ENCODE measurements around the gene TBX2. TPM values are rescaled to one million over a fixed set of nuclear protein-coding genes. Genes with fewer than 3 reads are reported as not detected.

The TBX2 gene
- total RNA-seq, 2 experiments from 2014 or later: not detected

DNA sequence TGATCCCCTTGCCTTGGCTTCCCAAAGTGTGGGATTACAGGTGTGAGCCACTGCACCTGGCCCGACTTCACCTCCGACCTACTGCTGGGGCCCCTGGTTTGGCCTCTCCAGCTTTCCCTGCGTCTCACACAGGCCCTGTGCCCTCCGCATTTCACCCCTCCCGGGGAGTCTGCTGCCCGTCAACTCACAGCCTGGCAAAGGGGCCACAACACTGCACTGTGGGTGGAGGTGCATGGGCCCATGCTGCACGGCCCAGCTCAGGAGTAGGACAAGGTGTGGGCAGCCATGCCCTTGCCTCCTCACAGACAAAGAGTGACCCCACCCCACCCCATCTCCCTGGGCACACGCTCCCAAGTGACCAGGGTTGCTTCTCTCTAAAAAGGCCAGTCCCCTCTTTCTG, 12.6 kb upstream of the TBX2 start:
- Mint-ChIP-seq H3K4me1 (no peaks in the 10 kb centered on the region), H3K27me3 (no peaks in the 10 kb centered on the region), H3K4me3 (no peak overlapping the region), H3K36me3 (no peaks in the 10 kb centered on the region), H3K27ac (no peak overlapping the region), H3K9me3 (ENCODE audit: low read depth) (no peaks in the 10 kb centered on the region)
- ATAC-seq (no peak), DNase-seq (no peak)
- CTCF ChIA-PET: interaction anchor here (1.2 to 1.4 kb wide), 2 partner anchors 328 to 415 kb away, joined by 3 to 5 read pairs; no protein-coding TSS in a partner anchor

DNA sequence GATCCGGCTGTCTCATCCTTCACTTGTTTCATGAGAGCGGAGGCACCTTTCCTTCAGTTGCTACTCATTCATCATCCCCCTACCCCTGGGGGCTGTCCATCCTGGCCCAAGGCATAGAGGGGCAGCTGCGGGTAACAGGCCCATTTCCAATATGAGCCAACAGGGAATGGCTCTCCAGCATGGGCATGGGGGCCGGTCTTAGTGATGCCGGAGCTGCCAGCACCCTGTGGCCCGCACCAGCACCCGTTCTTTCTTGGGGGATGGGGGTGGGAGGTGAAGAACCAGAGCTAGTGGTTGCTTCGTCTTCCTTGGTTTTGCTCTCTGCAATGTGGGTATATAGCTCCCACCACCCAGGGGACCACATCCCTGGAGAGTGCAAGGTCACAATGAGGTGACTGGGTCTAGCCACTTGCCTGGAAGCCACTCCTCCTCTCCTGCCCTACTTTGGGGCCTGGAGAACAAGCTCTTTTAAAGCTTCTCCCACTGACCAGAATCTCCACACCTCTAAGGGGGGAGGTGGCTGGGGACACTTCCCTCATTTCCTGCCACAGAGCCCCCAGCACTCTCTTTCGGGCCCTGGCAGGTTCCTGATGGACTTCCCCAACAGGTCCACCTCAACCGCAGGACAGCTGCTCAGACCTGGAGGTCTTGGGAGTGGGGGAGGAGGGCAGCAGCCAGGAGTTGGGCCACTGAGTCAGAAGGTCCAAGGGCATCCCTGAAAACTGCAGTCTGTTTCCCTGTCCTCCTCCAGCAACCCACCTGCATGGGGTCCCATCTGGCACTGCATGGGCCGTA, 11.9 kb upstream of the TBX2 start:
- no peaks in the 10 kb centered on the region for H3K27me3 Mint-ChIP-seq
- DNase-seq (no peak), ATAC-seq (no peak)
- no peaks in the 10 kb centered on the region for H3K9me3 Mint-ChIP-seq (ENCODE audit: low read depth)
- no peak overlapping the region for H3K27ac Mint-ChIP-seq
- no peaks in the 10 kb centered on the region for H3K36me3 Mint-ChIP-seq
- no peak overlapping the region for H3K4me3 Mint-ChIP-seq
- no peaks in the 10 kb centered on the region for H3K4me1 Mint-ChIP-seq
- CTCF ChIA-PET: interaction anchor here (1.2 to 1.4 kb wide), 2 partner anchors 328 to 416 kb away, joined by 3 to 5 read pairs; no protein-coding TSS in a partner anchor

DNA sequence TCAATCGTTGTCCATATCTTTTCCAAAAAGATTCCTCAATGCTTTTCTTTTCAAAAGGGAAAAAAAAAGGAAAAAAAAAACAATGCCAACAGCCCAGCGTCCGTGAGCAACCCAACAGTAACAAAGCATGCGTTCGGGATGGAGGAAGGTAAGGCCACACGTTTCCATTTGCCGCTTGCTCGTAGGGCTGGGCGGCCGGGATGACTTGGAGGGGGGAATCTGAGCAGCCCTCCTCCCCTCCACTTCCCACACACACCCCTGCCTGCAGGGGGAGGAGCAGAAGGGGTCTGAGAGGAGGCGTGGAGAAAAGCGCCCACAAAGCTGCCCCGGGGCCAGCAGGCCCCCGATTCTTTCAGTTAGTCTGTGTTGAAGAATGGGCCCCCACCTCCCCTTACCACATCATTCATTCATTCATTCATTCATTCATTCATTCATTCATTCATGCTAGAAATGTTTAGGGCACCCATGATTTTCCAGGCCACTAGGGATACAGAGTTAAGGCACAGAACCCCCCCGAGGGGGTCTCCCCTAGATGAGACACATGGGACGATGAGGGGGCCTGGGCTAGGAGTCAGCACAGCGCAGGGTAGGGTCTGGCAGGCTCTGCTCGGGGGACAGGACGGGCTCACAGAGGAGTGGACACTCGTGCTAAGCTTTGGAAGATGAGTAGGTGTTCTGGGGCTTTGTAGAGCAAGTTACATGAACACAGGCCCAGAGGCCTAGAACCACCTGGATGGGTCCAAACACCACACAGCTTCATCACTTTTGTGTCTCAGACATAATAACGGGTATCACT, 10.9 kb upstream of the TBX2 start:
- no peak for ATAC-seq

DNA sequence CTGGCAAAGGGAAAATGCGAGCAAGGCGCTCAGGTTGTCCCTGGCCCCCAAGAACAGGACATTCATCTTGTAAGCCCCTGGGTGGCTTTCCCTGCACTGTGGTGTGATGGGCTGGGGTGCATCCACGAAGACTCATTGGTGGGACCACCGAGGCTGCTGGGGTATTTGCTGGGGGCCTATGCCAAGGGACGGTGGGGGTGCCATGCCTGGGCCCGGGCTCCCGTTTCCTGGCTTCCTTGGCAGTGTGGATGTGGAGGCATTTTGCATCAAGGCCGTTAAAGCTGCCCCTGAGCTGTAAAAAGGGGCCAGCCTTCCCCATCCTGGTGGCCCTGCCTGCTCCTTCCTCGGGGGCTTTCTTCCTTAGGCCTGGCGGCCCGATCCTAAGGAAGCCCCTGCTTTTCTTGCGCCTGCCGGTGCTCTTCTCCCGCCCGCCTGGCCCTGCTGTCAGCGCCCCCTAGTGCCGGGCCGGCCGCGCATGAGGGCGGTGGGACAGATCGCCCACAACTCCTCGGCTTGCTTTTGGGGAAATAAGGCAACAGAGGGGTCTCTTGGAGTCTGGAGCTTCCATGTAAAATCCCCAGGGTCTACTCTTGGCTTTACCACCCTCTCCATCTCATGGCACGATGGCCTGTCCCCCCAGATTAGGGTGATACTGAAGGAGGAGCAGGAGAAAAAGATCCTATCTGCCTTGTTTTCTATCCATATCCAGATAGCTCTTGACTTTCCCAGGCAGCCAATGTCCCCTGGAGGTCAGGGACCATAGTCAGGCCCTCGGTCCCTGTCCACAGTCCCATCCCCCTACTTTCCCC, 9.8 kb upstream of the TBX2 start:
- Mint-ChIP-seq H3K36me3 (no peaks in the 10 kb centered on the region), H3K27me3 (peaks cover 6% of the 10 kb centered on the region), H3K9me3 (ENCODE audit: low read depth) (no peaks in the 10 kb centered on the region), H3K4me1 (no peaks in the 10 kb centered on the region), H3K27ac (no peak overlapping the region), H3K4me3 (no peak overlapping the region)
- peak; percentile 67 for ATAC-seq
- DNase-seq: no peak
- CTCF ChIA-PET: interaction anchor here (0.6 to 3.0 kb wide), 11 partner anchors 15 to 669 kb away, joined by 3 to 8 read pairs (median 3); no protein-coding TSS in a partner anchor

More for the DNA sequence above, 10.9 kb upstream of the TBX2 start:
- Mint-ChIP-seq H3K4me3 (no peak overlapping the region), H3K27ac (no peak overlapping the region), H3K9me3 (ENCODE audit: low read depth) (no peaks in the 10 kb centered on the region), H3K4me1 (no peaks in the 10 kb centered on the region), H3K36me3 (no peaks in the 10 kb centered on the region), H3K27me3 (no peaks in the 10 kb centered on the region)
- CTCF ChIA-PET: interaction anchor here (0.9 to 3.0 kb wide), 5 partner anchors 13 to 668 kb away, joined by 3 to 8 read pairs (median 4); no protein-coding TSS in a partner anchor
- no peak for DNase-seq

DNA sequence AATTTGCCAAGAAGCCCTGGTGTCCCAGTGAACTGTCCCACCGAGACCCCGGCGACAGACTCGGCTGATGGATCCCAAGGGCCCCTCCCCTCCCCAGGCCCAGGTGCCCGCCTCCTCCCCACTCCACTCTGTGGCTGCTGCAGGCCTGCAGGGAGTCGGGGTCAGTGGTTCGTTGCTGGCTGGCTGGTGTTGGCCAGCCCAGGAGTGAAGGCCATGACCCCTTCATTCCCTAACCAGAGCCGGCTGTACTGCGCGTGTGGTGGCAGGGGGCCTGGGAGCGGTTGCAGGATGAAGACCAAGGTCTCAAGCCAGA, 9.2 kb upstream of the TBX2 start:
- ATAC-seq: no peak
- Mint-ChIP-seq H3K4me1 (no peaks in the 10 kb centered on the region), H3K4me3 (no peak overlapping the region), H3K9me3 (ENCODE audit: low read depth) (no peaks in the 10 kb centered on the region), H3K27me3 (peaks cover 11% of the 10 kb centered on the region), H3K27ac (no peak overlapping the region), H3K36me3 (no peaks in the 10 kb centered on the region)
- CTCF ChIA-PET: interaction anchor here (0.6 to 3.0 kb wide), 10 partner anchors 16 to 670 kb away, joined by 3 to 8 read pairs (median 3); no protein-coding TSS in a partner anchor
- no peak for DNase-seq

- Mint-ChIP-seq H3K27ac (no peak overlapping the region), H3K27me3 (peaks cover 21% of the 10 kb centered on the region), H3K36me3 (no peaks in the 10 kb centered on the region), H3K9me3 (ENCODE audit: low read depth) (no peaks in the 10 kb centered on the region), H3K4me1 (no peaks in the 10 kb centered on the region), H3K4me3 (no peak overlapping the region)
- CTCF ChIA-PET: interaction anchor here (1.0 to 3.0 kb wide), 4 partner anchors 18 to 671 kb away, joined by 3 to 8 read pairs (median 4); no protein-coding TSS in a partner anchor
- ATAC-seq: no peak
- DNase-seq: no peak
These were observed 7.9 kb upstream of the TBX2 start for GRCh38 chr17:61391595-61392291.

GRCh38 chr17:61392679-61393078, 7.0 kb upstream of the TBX2 start:
- Mint-ChIP-seq H3K27ac (no peak overlapping the region), H3K4me3 (no peak overlapping the region), H3K4me1 (no peaks in the 10 kb centered on the region), H3K27me3 (peaks cover 24% of the 10 kb centered on the region), H3K36me3 (no peaks in the 10 kb centered on the region), H3K9me3 (ENCODE audit: low read depth) (no peaks in the 10 kb centered on the region)
- ATAC-seq: no peak
- CTCF ChIA-PET: interaction anchor here (1.7 kb wide), 1 partner anchor 421 kb away, joined by 5 read pairs; no protein-coding TSS in a partner anchor
- DNase-seq: no peak

- Mint-ChIP-seq H3K4me3 (no peak overlapping the region), H3K27me3 (peaks cover 33% of the 10 kb centered on the region), H3K36me3 (no peaks in the 10 kb centered on the region), H3K9me3 (ENCODE audit: low read depth) (no peaks in the 10 kb centered on the region), H3K27ac (no peak overlapping the region), H3K4me1 (peaks cover 6% of the 10 kb centered on the region)
- ATAC-seq (no peak), DNase-seq (no peak)
- CTCF ChIA-PET: interaction anchor here (0.7 to 2.9 kb wide), 3 partner anchors 16 to 392 kb away, joined by 3 to 9 read pairs (median 4); no protein-coding TSS in a partner anchor
These were observed 6.1 kb upstream of the TBX2 start for GRCh38 chr17:61393550-61393903.

- Mint-ChIP-seq H3K36me3 (no peaks in the 10 kb centered on the region), H3K4me3 (no peak overlapping the region), H3K9me3 (ENCODE audit: low read depth) (no peaks in the 10 kb centered on the region), H3K27ac (no peak overlapping the region), H3K27me3 (peaks cover 36% of the 10 kb centered on the region), H3K4me1 (peaks cover 8% of the 10 kb centered on the region)
- CTCF ChIA-PET: interaction anchor here (0.7 to 2.9 kb wide), 5 partner anchors 15 to 395 kb away, joined by 3 to 9 read pairs (median 3); no protein-coding TSS in a partner anchor
- DNase-seq (no peak), ATAC-seq (no peak)
These were observed 5.6 kb upstream of the TBX2 start for GRCh38 chr17:61393904-61394629.

DNA sequence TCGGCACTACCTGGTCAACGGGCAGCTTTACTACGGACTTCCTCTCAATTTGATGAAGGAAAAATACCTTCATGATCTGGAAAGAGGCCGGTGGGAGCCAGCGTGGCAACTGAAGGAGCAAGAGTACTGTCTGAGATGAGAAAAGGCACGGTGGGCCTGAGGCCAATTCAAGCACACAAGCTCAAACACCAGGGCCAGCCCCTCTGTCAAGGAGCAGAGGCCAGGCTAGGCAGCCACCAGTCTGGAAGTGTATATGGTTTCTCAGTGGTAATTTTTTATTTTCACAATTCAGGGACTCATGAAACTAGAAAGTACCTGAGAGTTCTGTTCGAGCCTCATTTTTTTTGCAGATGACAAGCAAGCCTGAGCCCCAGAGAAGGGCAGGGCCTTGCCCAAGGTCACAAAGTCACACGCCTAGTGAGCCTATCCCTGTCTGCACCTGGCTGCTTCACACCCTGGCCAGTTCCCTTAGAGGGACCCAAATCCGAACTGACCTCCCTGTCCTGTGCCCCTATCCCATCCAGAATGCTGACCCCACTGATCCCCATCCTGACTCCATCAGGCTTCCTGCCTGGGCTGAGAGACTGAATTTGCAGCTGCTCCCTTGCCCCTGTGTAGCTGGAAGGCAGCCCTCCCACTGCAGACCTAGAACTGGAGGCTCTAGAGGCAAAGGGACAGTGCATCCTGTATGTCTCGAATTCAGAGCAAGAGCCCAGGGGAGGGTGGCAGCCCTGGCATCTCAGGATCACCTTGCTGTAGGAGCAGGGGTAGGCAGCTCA, 4.8 kb upstream of the TBX2 start:
- Mint-ChIP-seq H3K4me1 (peaks cover 8% of the 10 kb centered on the region), H3K9me3 (ENCODE audit: low read depth) (no peaks in the 10 kb centered on the region), H3K36me3 (no peaks in the 10 kb centered on the region), H3K27me3 (peaks cover 38% of the 10 kb centered on the region), H3K4me3 (no peak overlapping the region), H3K27ac (no peak overlapping the region)
- no peak for ATAC-seq
- DNase-seq: no peak
- CTCF ChIA-PET: interaction anchor here (0.8 to 2.9 kb wide), 5 partner anchors 15 to 674 kb away, joined by 3 to 9 read pairs (median 3); no protein-coding TSS in a partner anchor

DNA sequence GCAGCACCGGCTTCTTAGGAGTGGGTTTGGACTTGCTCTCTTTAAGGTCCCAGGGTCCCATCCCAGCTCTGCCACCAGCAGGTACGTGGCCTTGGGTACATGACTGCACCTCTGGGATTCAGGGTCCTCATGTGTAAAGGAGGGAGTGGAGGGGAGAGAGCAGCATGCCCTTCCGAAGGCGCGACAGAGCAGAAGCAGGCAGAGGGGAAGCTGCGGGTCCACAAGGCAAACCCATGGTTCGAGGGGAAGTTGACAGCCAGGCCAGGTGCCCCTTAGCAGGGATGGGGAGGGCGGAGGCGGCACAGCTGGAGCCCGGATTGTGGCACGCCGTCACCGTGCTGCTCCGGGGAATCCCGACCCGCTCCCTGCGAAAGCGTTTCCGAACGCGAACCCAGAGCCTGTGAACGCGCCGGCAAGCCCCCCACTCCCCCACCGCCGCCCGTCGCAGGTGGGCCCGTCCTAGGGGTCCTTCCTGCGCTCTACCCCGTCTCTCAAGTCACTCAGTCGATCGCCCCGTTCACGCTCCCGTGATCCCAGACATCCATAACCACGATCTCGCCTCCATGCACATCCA, 4.1 kb upstream of the TBX2 start:
- no peak overlapping the region for H3K27ac Mint-ChIP-seq
- CTCF ChIA-PET: interaction anchor here (0.9 to 2.9 kb wide), 3 partner anchors 11 to 675 kb away, joined by 3 to 9 read pairs (median 3); no protein-coding TSS in a partner anchor
- no peaks in the 10 kb centered on the region for H3K9me3 Mint-ChIP-seq (ENCODE audit: low read depth)
- no peak overlapping the region for H3K4me3 Mint-ChIP-seq
- H3K27me3 Mint-ChIP-seq: peaks cover 39% of the 10 kb centered on the region
- ATAC-seq (no peak), DNase-seq (no peak)
- H3K36me3 Mint-ChIP-seq: no peaks in the 10 kb centered on the region
- peaks cover 8% of the 10 kb centered on the region for H3K4me1 Mint-ChIP-seq

Measured in activated CD8-positive, alpha-beta memory T cell treated with anti-CD3 and anti-CD28 coated beads, Interleukin-2, amount 10 ng/mL, durations not matched to agents 7 days and 5 days (primary cell).